ENCODE measurements around the gene TMBIM1. TPM values are rescaled to one million over a fixed set of nuclear protein-coding genes. Genes with fewer than 3 reads are reported as not detected.
A peak's percentile ranks its signal among the peaks of the same experiment; 100 is the strongest.

TMBIM1 gene
- 154 and 170 TPM in 2 replicates for total RNA-seq (2014; rRNA removed; shearing (Covaris generic))

GRCh38 chr2:218292048-218293014 is at the start of gene TMBIM1:
Gene TMBIM1 (minus strand): TSS chr2:218292503. CDS start chr2:218282141, 10,362 bp downstream.
- peak; percentile 40 for DNase-seq (ENCODE audit: low spot score)

- no peak for DNase-seq (ENCODE audit: low spot score)
Measured at GRCh38 chr2:218341381-218341780, 49.1 kb upstream of the TMBIM1 start.

GRCh38 chr2:218340656-218341055 is 48.4 kb upstream of the TMBIM1 start:
- DNase-seq (ENCODE audit: low spot score): no peak

GRCh38 chr2:218334531-218334930 is 42.2 kb upstream of the TMBIM1 start:
- no peak for DNase-seq (ENCODE audit: low spot score)

GRCh38 chr2:218332920-218333645 is 40.8 kb upstream of the TMBIM1 start:
- DNase-seq (ENCODE audit: low spot score): no peak

GRCh38 chr2:218332288-218332687 is 40.0 kb upstream of the TMBIM1 start:
- no peak for DNase-seq (ENCODE audit: low spot score)

GRCh38 chr2:218331745-218332144 is 39.4 kb upstream of the TMBIM1 start:
- DNase-seq (ENCODE audit: low spot score): no peak

- DNase-seq (ENCODE audit: low spot score): no peak
Measured at GRCh38 chr2:218329826-218330593, 37.7 kb upstream of the TMBIM1 start.

- no peak for DNase-seq (ENCODE audit: low spot score)
Measured at GRCh38 chr2:218329027-218329825, 36.9 kb upstream of the TMBIM1 start.

- DNase-seq (ENCODE audit: low spot score): no peak
Measured at GRCh38 chr2:218328294-218328693, 36.0 kb upstream of the TMBIM1 start.

GRCh38 chr2:218327451-218328210 is 35.3 kb upstream of the TMBIM1 start:
- DNase-seq (ENCODE audit: low spot score): no peak

- no peak for DNase-seq (ENCODE audit: low spot score)
Measured at GRCh38 chr2:218326315-218326714, 34.0 kb upstream of the TMBIM1 start.

GRCh38 chr2:218325566-218326160 is 33.4 kb upstream of the TMBIM1 start:
- no peak for DNase-seq (ENCODE audit: low spot score)

GRCh38 chr2:218323526-218324472 is 31.5 kb upstream of the TMBIM1 start:
- DNase-seq (ENCODE audit: low spot score): peak; percentile 45

- DNase-seq (ENCODE audit: low spot score): peak; percentile 63
Measured at GRCh38 chr2:218322768-218323525, 30.6 kb upstream of the TMBIM1 start.

GRCh38 chr2:218320704-218321336 is 28.5 kb upstream of the TMBIM1 start:
- no peak for DNase-seq (ENCODE audit: low spot score)

GRCh38 chr2:218319813-218320365 is 27.6 kb upstream of the TMBIM1 start:
- no peak for DNase-seq (ENCODE audit: low spot score)
